HepG2 (cell line): ENCODE results near the gene KISS1R. TPM values are rescaled to one million over a fixed set of nuclear protein-coding genes. Genes with fewer than 3 reads are reported as not detected.

Experiments used
- ATF4 ChIP-seq, 2 experiments: fragments of 450-650 bp in 1 of 2; sonication (generic) in 1 of 2; formaldehyde crosslinking; IDR thresholded peaks; 2 replicates each; pipeline versions ENCODE4 v1.5.0 to v1.8.0; 2020 to 2022; ENCODE audit warnings: mild to moderate bottlenecking in 1 of 2, missing genetic modification reagents in 1 of 2
- FOXC1 ChIP-seq: sonication (generic); formaldehyde crosslinking; IDR thresholded peaks from 2 replicates; pipeline ENCODE4 v1.8.0; 2022; ENCODE audit warnings: mild to moderate bottlenecking, missing genetic modification reagents, borderline replicate concordance
- IKZF1 ChIP-seq: fragments of 450-650 bp; IDR thresholded peaks from 2 replicates; pipeline ENCODE4 v1.7.1; 2016
- MAFK ChIP-seq, 2 experiments: IDR thresholded peaks in 1 of 2; conservative IDR thresholded peaks in 1 of 2; 2 replicates each; pipeline ENCODE4 v1.6.1; 2011; ENCODE audit warnings: improper control_type of control experiment in 2 of 2, low read length in 2 of 2
- MBNL3 ChIP-seq: fragments of 250-450 bp; sonication (Bioruptor Pico); conservative IDR thresholded peaks from 2 replicates; pipeline ENCODE4 v1.8.0; 2022; ENCODE audit warnings: mild to moderate bottlenecking, inconsistent platforms
- NR1H2 ChIP-seq: sonication (generic); formaldehyde crosslinking; IDR thresholded peaks from 2 replicates; pipeline ENCODE4 v1.8.1; 2022; ENCODE audit warnings: low read depth, missing genetic modification reagents, borderline replicate concordance
- RCOR2 ChIP-seq: IDR thresholded peaks from 2 replicates; pipeline ENCODE4 v1.6.1; 2016; ENCODE audit warnings: missing biosample characterization, missing genetic modification reagents
- SMAD3 ChIP-seq: sonication (generic); formaldehyde crosslinking; IDR thresholded peaks from 2 replicates; pipeline ENCODE4 v1.4.0; 2020; ENCODE audit warnings: missing genetic modification reagents
- SMYD3 ChIP-seq: sonication (generic); formaldehyde crosslinking; IDR thresholded peaks from 2 replicates; pipeline ENCODE4 v1.8.1; 2023; ENCODE audit warnings: mild to moderate bottlenecking, missing genetic modification reagents
- SOX6 ChIP-seq, 2 experiments: fragments of 450-650 bp in 1 of 2; sonication (generic) in 1 of 2; formaldehyde crosslinking in 1 of 2; IDR thresholded peaks; 2 replicates each; pipeline versions ENCODE4 v1.4.0 to v1.6.1; 2017 to 2020; ENCODE audit warnings: antibody characterized with exemption in 1 of 2, mild to moderate bottlenecking in 1 of 2, missing genetic modification reagents in 1 of 2
- ZBTB20 ChIP-seq: sonication (generic); formaldehyde crosslinking; IDR thresholded peaks from 2 replicates; pipeline ENCODE4 v1.8.1; 2023; ENCODE audit warnings: missing genetic modification reagents, low read depth, mild to moderate bottlenecking, borderline replicate concordance
- ZBTB4 ChIP-seq: sonication (generic); formaldehyde crosslinking; IDR thresholded peaks from 2 replicates; pipeline ENCODE4 v1.4.0; 2020; ENCODE audit warnings: missing genetic modification reagents, mild to moderate bottlenecking, borderline replicate concordance
- ZNF343 ChIP-seq: sonication (generic); formaldehyde crosslinking; IDR thresholded peaks from 2 replicates; pipeline ENCODE4 v1.4.0; 2020; ENCODE audit warnings: mild to moderate bottlenecking, missing genetic modification reagents
- ZNF414 ChIP-seq: sonication (generic); formaldehyde crosslinking; IDR thresholded peaks from 2 replicates; pipeline ENCODE4 v1.5.0; 2020; ENCODE audit warnings: missing genetic modification reagents
- ZNF550 ChIP-seq: sonication (generic); formaldehyde crosslinking; IDR thresholded peaks from 2 replicates; pipeline ENCODE4 v1.4.0; 2020; ENCODE audit warnings: mild to moderate bottlenecking, missing genetic modification reagents, borderline replicate concordance
- ZNF768 ChIP-seq: sonication (generic); formaldehyde crosslinking; IDR thresholded peaks from 2 replicates; pipeline ENCODE4 v1.4.0; 2020; ENCODE audit warnings: missing genetic modification reagents
- ZNF781 ChIP-seq: sonication (generic); formaldehyde crosslinking; IDR thresholded peaks from 2 replicates; pipeline ENCODE4 v1.5.1; 2020; ENCODE audit warnings: borderline replicate concordance, mild to moderate bottlenecking, missing genetic modification reagents; ENCODE audit errors: not compliant biosample characterization
- ZNF784 ChIP-seq: sonication (generic); formaldehyde crosslinking; IDR thresholded peaks from 2 replicates; pipeline ENCODE4 v1.5.1; 2020; ENCODE audit warnings: missing genetic modification reagents, mild to moderate bottlenecking, borderline replicate concordance
- ZSCAN31 ChIP-seq: sonication (generic); formaldehyde crosslinking; IDR thresholded peaks from 2 replicates; pipeline ENCODE4 v1.5.0; 2020; ENCODE audit warnings: low read depth, mild to moderate bottlenecking, missing genetic modification reagents
- polyA plus RNA-seq, 8 experiments: library from polyadenylated mRNA; depleted of rRNA in 3 of 8; stranded (reverse) in 7 of 8; unstranded in 1 of 8; fragments of >200 nt; fragmentation: Illumina TruSeq in 4 of 8; extraction: Trizol in 4 of 8; gene quantifications; 2 replicates each; pipeline versions ENCODE4 v1.2.1 to v1.2.3, GENCODE V29; 2011 to 2016; ENCODE audit warnings: low read depth in 4 of 8, missing spikeins in 1 of 8, mixed read lengths in 1 of 8; ENCODE audit not compliant: insufficient read depth in 1 of 8
- total RNA-seq, 5 experiments: library from RNA; depleted of rRNA; stranded (reverse); fragments of >200 nt; fragmentation: Illumina TruSeq; extraction: Trizol; gene quantifications; 2 replicates each; pipeline ENCODE4 v1.2.3, GENCODE V29; 2016; ENCODE audit warnings: low read depth in 1 of 5

The KISS1R gene
- total and polyA plus RNA-seq, 2 of the 13 experiments (the other 11 are each of a cell fraction or from before 2014, with no cell fraction given), result 1.1 to 10.2 TPM

- no peak for TF ChIP-seq MAFK (conservative IDR thresholded peaks at IDR 0.05 in 1 of 2, IDR thresholded peaks at IDR 0.05 in 1 of 2; ENCODE audit: low read length in 2 of 2)
- TF ChIP-seq SOX6 (IDR thresholded peaks at IDR 0.05), result no peak
- 0 out of 2 replicates have a peak, but pooled peaks have one; percentile 9 for TF ChIP-seq SOX6 (CRISPR knock-in tag; IDR thresholded peaks at IDR 0.05)
- no peak for TF ChIP-seq ZBTB20 (CRISPR knock-in tag)
- TF ChIP-seq ZNF784, result no peak
- TF ChIP-seq RCOR2 (CRISPR knock-in tag), result 0 out of 2 replicates have a peak, but pooled peaks have one; percentile 28
- TF ChIP-seq ZNF781 (CRISPR knock-in tag), result no peak
- 0 out of 2 replicates have a peak, but pooled peaks have one; percentile 24 for TF ChIP-seq ZNF768
- no peak for TF ChIP-seq MBNL3 (CRISPR knock-in tag)
- TF ChIP-seq SMYD3 (CRISPR knock-in tag), result no peak
- TF ChIP-seq ZNF414 (CRISPR knock-in tag), result no peak
- TF ChIP-seq FOXC1, result no peak
- no peak for TF ChIP-seq ZSCAN31
- TF ChIP-seq IKZF1, result no peak
- TF ChIP-seq ATF4 (CRISPR knock-in tag; IDR thresholded peaks at IDR 0.05), result peak in 1 of 2 experiments; percentile 45; a peak in 1 of 4 replicates
- no peak for TF ChIP-seq SMAD3 (CRISPR knock-in tag)
- TF ChIP-seq ZNF550 (CRISPR knock-in tag), result no peak
- TF ChIP-seq NR1H2 (CRISPR knock-in tag), result no peak
- TF ChIP-seq ZBTB4 (CRISPR knock-in tag), result peak; percentile 23; the same call in 1 of the 2 replicates
- no peak for TF ChIP-seq ZNF343
- TF ChIP-seq, all 625 proteins: peak for 52
These were observed 42.1 kb downstream of the KISS1R start (continued) for GRCh38 chr19:958967-959855.
